HUDEP-2 (cell line): ENCODE data around the gene CCNY.
"Not testable (repeated sequence)": the region's sequence is repeated elsewhere in the genome, so short reads cannot be mapped to it uniquely, and the experiment has no call there.

Experiments used
- DNase-seq, 76 experiments: peaks; one replicate each; lab custom pipeline; 2025; ENCODE audit not compliant: unreplicated experiment in 76 of 76; lab: John Stamatoyannopoulos, UW

The CCNY gene

GRCh38 chr10:35336084-35336831 lies at the start of gene CCNY:
TSS of gene CCNY (plus strand) at chr10:35336509. CDS start at chr10:35337054, 545 bp downstream.
- DNase-seq, result peak in 66 of 76 experiments; percentile 2 to 83 (median 56)

GRCh38 chr10:35289198-35289597 lies 47.1 kb upstream of the CCNY start:
- DNase-seq, result no peak

GRCh38 chr10:35294506-35294905 lies 41.8 kb upstream of the CCNY start:
- no peak for DNase-seq

GRCh38 chr10:35299016-35299415 lies 37.3 kb upstream of the CCNY start:
- no peak for DNase-seq

GRCh38 chr10:35300063-35300699 lies 36.1 kb upstream of the CCNY start:
- peak in 25 of 76 experiments; percentile 0 to 37 (median 11) for DNase-seq

- no peak for DNase-seq
Measured at GRCh38 chr10:35304649-35305048, 31.7 kb upstream of the CCNY start.

- no peak for DNase-seq
Measured at GRCh38 chr10:35306852-35307251, 29.5 kb upstream of the CCNY start.

GRCh38 chr10:35307297-35307696 lies 29.0 kb upstream of the CCNY start:
- DNase-seq, result no peak

GRCh38 chr10:35308809-35309208 lies 27.5 kb upstream of the CCNY start:
- no peak for DNase-seq

GRCh38 chr10:35314142-35314541 lies 22.2 kb upstream of the CCNY start:
- DNase-seq, result not testable (repeated sequence)

GRCh38 chr10:35315235-35315634 lies 21.1 kb upstream of the CCNY start:
- DNase-seq, result not testable (repeated sequence)

- no peak for DNase-seq
Measured at GRCh38 chr10:35316218-35316967, 19.9 kb upstream of the CCNY start.

- DNase-seq, result no peak
Measured at GRCh38 chr10:35318551-35318950, 17.8 kb upstream of the CCNY start.

GRCh38 chr10:35320341-35320740 lies 16.0 kb upstream of the CCNY start:
- no peak for DNase-seq

- no peak for DNase-seq
Measured at GRCh38 chr10:35322636-35323035, 13.7 kb upstream of the CCNY start.

GRCh38 chr10:35324196-35324595 lies 12.1 kb upstream of the CCNY start:
- no peak for DNase-seq

GRCh38 chr10:35326466-35327235 lies 9.7 kb upstream of the CCNY start:
- DNase-seq, result no peak

- no peak for DNase-seq
Measured at GRCh38 chr10:35327790-35328403, 8.4 kb upstream of the CCNY start.

GRCh38 chr10:35328404-35329037 lies 7.8 kb upstream of the CCNY start:
- no peak for DNase-seq

- no peak for DNase-seq
Measured at GRCh38 chr10:35329520-35329919, 6.8 kb upstream of the CCNY start.
